Measurements from ENCODE around the gene RBM20. TPM values are rescaled to one million over a fixed set of nuclear protein-coding genes. Genes with fewer than 3 reads are reported as not detected.

The RBM20 gene
- total RNA-seq, 1 donor from 2014 or later, result 0.29 TPM

DNA sequence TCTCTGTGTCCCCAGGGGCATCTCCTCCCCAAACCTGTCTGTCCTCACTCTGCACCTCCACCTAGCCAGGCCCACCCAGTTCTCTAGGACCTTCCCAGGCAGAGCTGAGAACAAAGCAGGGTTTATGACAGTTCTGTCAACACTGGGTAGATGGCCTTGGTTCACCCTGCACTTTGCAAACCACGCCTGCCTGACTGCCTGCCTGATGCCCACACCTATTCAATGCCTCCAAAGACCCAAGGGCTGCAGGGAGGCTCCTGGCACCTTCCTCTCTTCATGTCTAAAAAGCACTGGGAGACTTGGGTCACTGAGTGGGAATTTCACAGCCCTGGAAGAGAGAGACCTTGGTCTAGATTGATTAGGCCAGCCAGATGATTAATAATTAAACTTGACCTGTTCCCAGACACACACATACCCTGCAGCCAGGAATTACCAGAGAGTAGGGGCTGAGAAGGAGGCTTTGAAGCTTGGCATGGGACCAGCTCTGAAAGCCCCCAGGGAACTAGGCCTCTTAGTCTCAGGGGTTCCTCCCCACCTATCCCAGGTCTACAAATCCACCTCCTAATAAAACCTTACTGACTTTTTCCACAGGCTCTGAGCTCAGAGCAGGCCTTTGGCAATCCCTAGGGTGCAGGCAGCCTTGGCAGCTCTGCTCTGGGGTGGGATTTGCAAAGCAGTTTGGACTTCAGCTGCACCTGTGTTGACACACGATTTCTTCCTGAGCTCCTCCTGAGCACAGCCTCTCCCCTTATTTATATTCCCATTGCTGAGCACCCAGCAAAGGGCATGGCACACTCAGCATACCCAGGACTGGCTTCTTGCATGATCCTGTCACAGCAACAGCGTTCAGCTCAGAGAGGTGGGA lies 201.9 kb downstream of the RBM20 start:
- DNase-seq (ENCODE audit: extremely low read depth, low read depth, low spot score), result no peak

GRCh38 chr10:110847374-110847773 lies 203.2 kb downstream of the RBM20 start:
- DNase-seq (ENCODE audit: extremely low read depth, low read depth, low spot score), result no peak

GRCh38 chr10:110848106-110848505 lies 204.0 kb downstream of the RBM20 start:
- DNase-seq (ENCODE audit: extremely low read depth, low read depth, low spot score), result no peak

DNA sequence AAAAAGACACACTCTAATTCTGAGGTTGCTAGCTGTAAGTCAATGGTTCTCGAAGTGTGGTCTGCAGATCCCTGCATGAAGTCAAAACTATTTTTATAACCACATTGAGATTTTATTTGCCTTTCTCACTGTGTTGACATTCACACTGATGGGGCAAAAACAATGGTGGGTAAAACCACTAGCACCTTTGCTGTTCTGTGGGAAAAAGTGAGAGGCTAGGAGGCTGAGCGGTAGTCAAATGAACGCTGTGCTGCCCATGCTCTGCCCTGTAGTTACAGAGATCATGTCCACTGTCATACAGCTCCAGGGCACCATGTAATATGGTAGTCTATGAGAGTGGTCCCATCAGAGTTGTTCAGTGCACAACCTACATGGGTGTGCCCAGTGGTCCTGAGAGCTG lies 206.0 kb downstream of the RBM20 start:
- DNase-seq (ENCODE audit: extremely low read depth, low read depth, low spot score), result no peak

- DNase-seq (ENCODE audit: extremely low read depth, low read depth, low spot score), result no peak
Observed at GRCh38 chr10:110851020-110851612, 207.0 kb downstream of the RBM20 start.

DNA sequence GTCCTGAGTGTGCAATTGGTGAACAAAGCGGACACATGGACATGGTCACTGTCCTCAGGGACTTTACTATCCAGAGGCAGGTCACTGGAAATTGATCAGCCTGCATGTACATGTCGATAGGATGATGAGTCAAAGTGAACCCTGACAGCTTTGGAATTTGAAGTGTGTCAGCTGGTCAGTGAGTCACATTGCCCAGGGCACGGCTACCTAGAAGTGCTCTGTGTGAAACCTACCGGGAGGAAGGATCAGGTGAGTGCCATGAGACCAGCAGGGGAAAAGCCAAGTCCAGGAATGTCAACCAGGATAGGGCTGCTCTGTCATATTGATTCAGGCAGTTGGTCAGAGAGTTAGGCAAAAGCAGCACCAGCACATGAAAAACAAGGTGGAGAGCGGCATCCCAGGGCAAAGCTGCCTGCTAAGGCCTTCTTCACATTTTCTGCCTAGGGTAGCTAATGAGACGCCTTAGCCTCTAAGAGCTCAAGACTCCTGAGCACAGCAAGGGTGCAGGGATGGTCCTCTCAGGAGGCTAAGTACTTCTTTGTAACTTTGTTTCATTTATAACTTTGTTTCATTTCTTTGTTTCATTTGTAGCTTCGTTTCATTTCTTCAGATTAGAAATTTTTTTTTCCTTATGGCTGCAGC lies 208.2 kb downstream of the RBM20 start:
- DNase-seq (ENCODE audit: extremely low read depth, low read depth, low spot score), result no peak

GRCh38 chr10:110852947-110853346 lies 208.8 kb downstream of the RBM20 start:
- DNase-seq (ENCODE audit: extremely low read depth, low read depth, low spot score), result no peak

GRCh38 chr10:110853921-110854605 lies 209.9 kb downstream of the RBM20 start:
- no peak for DNase-seq (ENCODE audit: extremely low read depth, low read depth, low spot score)

- DNase-seq (ENCODE audit: extremely low read depth, low read depth, low spot score), result no peak
Observed at GRCh38 chr10:110857265-110858171, 213.4 kb downstream of the RBM20 start.

DNA sequence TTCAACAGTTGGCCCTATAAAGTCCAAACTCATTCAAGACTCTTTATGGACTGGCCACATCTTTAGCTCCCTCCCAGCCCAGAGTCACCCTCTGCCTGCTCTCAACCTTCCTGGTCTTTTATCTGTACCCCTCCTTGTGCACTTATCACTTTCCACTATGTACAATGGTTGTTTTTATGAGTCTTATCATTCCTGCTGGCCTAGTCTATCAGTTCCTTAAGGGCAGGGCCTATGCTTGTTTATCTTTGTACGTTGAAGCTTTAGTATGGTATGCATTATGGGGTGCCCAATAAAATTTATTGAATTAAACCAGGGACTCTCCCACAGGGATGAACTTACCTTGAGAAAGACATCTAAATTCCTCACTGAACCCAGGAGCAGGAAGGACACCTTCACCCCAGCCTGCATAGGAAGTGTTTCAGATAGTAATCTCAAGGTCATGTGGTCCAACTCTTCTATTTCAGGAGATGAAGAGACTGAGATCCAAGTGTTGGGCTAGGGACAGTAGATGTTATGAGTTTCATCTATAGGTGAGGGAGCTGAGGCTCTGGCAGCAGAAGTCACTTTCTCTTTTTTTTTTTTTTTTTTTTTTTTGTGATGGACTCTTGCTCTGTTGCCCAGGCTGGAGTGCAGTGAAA lies 214.3 kb downstream of the RBM20 start:
- DNase-seq (ENCODE audit: extremely low read depth, low read depth, low spot score), result no peak

DNA sequence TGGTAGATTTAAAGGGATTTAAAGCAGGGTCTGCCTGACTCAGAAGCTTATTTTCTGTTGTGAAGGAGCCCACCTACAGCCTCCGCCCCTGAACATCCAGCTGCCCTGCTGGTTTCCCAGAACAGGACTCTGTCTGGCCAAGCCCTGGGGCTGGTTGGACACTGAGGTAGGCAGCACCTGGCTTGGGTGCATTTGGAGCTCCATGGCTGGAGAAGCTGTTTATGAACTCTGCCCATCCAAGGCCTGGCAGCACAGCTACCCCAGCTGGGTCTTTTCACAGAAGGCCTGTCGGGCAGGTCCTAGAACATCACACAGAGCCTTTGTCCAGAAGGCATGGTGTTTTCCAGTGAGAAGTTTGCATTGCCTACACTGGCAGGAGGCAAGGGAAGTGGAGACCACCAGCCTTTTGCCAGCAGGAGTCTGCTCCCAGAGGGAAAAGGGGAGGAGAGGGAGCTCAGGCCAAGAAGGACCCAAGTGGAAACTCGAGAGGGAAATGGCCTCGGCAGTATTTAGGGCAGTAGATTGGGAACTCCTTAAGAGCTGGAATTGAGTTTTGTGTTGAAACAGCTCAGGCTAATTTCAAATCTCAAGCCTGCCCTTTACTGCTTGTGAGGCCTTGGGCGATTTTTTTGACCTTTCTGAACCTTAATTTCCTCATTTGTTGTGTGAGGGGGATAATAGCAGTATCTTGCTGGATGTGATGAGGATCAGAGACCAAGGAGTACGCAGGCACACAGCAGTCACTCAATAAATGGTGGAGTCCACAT lies 215.3 kb downstream of the RBM20 start:
- no peak for DNase-seq (ENCODE audit: extremely low read depth, low read depth, low spot score)

GRCh38 chr10:110859973-110860376 lies 215.8 kb downstream of the RBM20 start:
- DNase-seq (ENCODE audit: extremely low read depth, low read depth, low spot score), result no peak

DNA sequence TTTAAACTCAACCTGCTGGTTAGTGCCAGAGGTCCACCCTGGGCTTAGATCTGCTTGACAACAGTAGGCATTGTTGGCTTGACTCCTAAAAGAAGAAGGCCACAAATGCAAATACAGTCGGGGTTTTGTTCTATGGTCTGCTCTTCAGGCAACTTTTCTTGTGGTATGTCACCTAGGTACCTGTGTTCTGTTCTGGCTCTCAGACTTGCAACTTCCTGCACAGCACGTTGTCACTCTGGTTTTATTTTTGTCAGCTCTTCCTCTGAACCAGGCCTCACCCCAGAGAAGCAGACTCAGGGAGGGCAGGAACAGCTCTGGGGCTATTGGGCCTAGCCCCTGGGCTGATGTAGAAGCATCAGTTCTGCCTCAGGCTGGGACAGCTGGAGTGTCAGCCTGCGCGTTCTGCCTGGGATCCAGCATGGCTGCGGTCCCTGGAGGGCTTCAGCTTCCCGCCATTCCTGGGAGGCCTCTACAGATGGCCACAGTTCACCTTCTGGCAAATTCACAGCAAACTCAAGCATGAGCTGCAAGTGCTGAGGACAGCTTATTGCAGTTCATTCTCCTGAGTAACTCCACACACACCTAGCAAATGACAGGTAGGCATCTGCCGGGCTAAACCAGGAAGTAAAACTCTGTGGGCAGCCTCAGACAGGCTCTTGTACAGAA lies 216.6 kb downstream of the RBM20 start:
- DNase-seq (ENCODE audit: extremely low read depth, low read depth, low spot score), result no peak

DNA sequence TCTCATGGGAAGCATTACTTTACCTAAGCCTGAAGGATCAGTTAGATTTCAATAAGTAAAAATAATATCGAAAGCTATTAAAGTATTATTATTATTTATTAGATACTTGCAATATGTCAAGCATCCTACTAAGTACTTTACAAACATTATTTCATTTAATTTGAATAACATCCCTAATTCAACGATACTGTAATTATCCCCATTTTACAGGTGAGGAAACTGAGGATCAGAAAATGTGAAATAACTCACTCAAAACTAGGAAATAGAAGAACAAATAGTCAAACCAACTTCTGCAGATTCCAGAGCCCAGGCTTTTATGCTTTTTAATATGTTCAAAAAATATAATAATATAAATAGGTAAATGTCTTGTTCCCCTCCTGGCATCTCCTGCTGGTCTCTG lies 217.3 kb downstream of the RBM20 start:
- DNase-seq (ENCODE audit: extremely low read depth, low read depth, low spot score), result no peak

DNA sequence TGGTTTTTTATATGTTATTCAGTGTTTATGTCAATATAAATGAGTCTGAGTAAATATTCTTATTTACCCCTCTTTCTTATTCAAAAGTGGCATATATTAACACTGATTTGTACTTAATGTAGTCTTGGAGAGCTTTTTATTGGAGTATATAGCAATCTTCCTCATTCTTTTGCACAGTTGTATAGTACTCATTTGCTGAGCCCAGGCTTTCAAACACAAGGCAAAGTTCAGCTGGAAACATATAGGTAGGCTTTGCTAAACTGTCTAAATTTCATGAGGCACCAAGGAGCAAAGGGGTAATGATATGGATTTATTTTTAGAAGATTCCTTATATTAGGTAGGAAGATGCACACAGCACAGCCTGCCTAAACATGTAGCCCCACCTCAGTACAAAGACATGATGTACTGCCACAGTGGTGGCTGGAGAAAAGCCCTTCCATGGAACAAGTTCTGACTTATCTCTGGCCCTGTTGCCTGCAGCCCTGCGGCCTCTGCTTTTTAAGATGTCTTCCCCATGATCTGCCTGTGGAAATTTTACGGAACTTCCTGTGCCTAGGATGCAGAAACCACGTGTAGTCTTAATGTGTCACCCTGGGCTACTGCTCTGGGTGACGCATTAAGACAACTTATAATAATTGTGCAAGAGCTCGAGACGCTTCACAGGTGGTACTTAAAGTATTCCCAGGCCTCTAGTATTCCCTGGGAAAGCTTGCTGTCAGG lies 218.0 kb downstream of the RBM20 start:
- DNase-seq (ENCODE audit: extremely low read depth, low read depth, low spot score), result no peak

DNA sequence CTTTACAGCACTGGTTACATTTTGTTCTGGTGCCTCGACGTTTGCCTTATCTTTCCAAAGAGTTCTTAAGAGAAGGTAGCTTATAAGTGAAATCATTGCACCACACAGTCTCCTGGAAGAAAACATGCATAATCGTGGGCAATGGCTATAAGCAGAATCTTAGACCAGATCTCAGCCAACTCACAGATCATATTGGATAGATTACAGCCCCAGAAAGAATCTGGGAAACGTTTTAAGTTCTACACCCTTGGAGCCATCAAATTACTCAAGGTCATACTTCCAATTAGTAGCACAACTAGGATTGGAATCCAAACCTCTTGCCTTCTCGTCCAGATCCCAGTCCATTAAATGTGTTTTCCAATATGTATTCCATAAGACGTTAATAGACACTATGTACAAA lies 218.8 kb downstream of the RBM20 start:
- DNase-seq (ENCODE audit: extremely low read depth, low read depth, low spot score), result no peak

DNA sequence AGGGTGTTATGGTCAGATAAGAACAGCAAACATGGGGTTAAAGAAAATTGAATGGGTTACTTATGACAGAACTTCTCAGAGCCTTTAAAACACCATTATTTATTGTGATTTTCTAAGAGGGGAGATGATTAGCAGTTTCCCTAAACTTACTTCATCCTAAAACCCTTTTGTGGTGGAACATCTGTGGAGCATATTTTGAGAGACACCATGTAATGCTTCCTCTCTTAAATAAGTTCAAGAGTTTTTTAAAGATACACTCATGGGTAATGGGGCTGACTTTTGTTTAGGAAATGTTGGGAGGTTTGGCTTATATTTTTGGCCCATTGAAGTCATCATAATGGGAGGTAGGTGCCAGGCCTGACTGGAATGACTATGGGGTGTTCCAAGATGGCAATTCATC lies 219.2 kb downstream of the RBM20 start:
- no peak for DNase-seq (ENCODE audit: extremely low read depth, low read depth, low spot score)

GRCh38 chr10:110863956-110864355 lies 219.8 kb downstream of the RBM20 start:
- no peak for DNase-seq (ENCODE audit: extremely low read depth, low read depth, low spot score)

Measured in glomerular endothelial cell (primary cell).